ENCODE measurements around the gene SUCNR1.
"Not testable (repeated sequence)": the region's sequence is repeated elsewhere in the genome, so short reads cannot be mapped to it uniquely, and the experiment has no call there.

SUCNR1 gene

GRCh38 chr3:151873398-151873797 is at the start of gene SUCNR1:
Gene SUCNR1 (plus strand): TSS chr3:151873643. CDS start chr3:151879893, 6,250 bp downstream.
- no peak for DNase-seq (ENCODE audit: low spot score)

- no peak for DNase-seq (ENCODE audit: low spot score)
Observed at GRCh38 chr3:151827816-151828215, 45.6 kb upstream of the SUCNR1 start.

- no peak for DNase-seq (ENCODE audit: low spot score)
Observed at GRCh38 chr3:151835751-151836525, 37.5 kb upstream of the SUCNR1 start.

- peak; percentile 2 for DNase-seq (ENCODE audit: low spot score)
Observed at GRCh38 chr3:151837057-151837456, 36.4 kb upstream of the SUCNR1 start.

GRCh38 chr3:151838574-151839312 is 34.7 kb upstream of the SUCNR1 start:
- peak; percentile 75 for DNase-seq (ENCODE audit: low spot score)

- DNase-seq (ENCODE audit: low spot score), result no peak
Observed at GRCh38 chr3:151839313-151839631, 34.2 kb upstream of the SUCNR1 start.

GRCh38 chr3:151841801-151842200 is 31.6 kb upstream of the SUCNR1 start:
- DNase-seq (ENCODE audit: low spot score), result no peak

GRCh38 chr3:151843275-151843674 is 30.2 kb upstream of the SUCNR1 start:
- DNase-seq (ENCODE audit: low spot score), result no peak

- DNase-seq (ENCODE audit: low spot score), result no peak
Observed at GRCh38 chr3:151845306-151845905, 28.0 kb upstream of the SUCNR1 start.

GRCh38 chr3:151850065-151850464 is 23.4 kb upstream of the SUCNR1 start:
- not testable (repeated sequence) for DNase-seq (ENCODE audit: low spot score)

GRCh38 chr3:151852074-151852811 is 21.2 kb upstream of the SUCNR1 start:
- DNase-seq (ENCODE audit: low spot score), result no peak

GRCh38 chr3:151856118-151856517 is 17.3 kb upstream of the SUCNR1 start:
- DNase-seq (ENCODE audit: low spot score), result no peak

- no peak for DNase-seq (ENCODE audit: low spot score)
Observed at GRCh38 chr3:151856641-151857040, 16.8 kb upstream of the SUCNR1 start.

GRCh38 chr3:151859233-151859673 is 14.2 kb upstream of the SUCNR1 start:
- DNase-seq (ENCODE audit: low spot score), result no peak

- DNase-seq (ENCODE audit: low spot score), result no peak
Observed at GRCh38 chr3:151859905-151860304, 13.5 kb upstream of the SUCNR1 start.

GRCh38 chr3:151863611-151864010 is 9.8 kb upstream of the SUCNR1 start:
- DNase-seq (ENCODE audit: low spot score), result no peak

GRCh38 chr3:151864423-151865101 is 8.9 kb upstream of the SUCNR1 start:
- DNase-seq (ENCODE audit: low spot score), result no peak

GRCh38 chr3:151866711-151867410 is 6.6 kb upstream of the SUCNR1 start:
- DNase-seq (ENCODE audit: low spot score), result no peak

- no peak for DNase-seq (ENCODE audit: low spot score)
Observed at GRCh38 chr3:151867666-151868065, 5.8 kb upstream of the SUCNR1 start.

- DNase-seq (ENCODE audit: low spot score), result no peak
Observed at GRCh38 chr3:151869181-151869580, 4.3 kb upstream of the SUCNR1 start.

Measured in globus pallidus (tissue), 1 donor.